ENCODE results near the gene CTSW. TPM values are rescaled to one million over a fixed set of nuclear protein-coding genes. Genes with fewer than 3 reads are reported as not detected.

CTSW gene
- total RNA-seq, 2 donors from 2014 or later: 0.39 to 1.1 TPM

GRCh38 chr11:65886826-65887722 lies 7.4 kb downstream of the CTSW start:
- Histone ChIP-seq H3K27me3 (no peaks in the 10 kb centered on the region), H3K36me3 (peaks cover 30% of the 10 kb centered on the region), H3K27ac (peak overlapping the region in 1 of 2 donors; percentile 100), H3K4me1 (peaks cover 0 to 54% of the 10 kb centered on the region in 2 donors), H3K9me3 (no peaks in the 10 kb centered on the region), H3K4me3 (peak overlapping the region; percentile 64 to 73)
- no peak for TF ChIP-seq CTCF (IDR thresholded peaks at IDR 0.05)
- DNase-seq (ENCODE audit: low spot score): no peak

- Histone ChIP-seq H3K27ac (peak overlapping the region; percentile 96 to 100), H3K36me3 (peaks cover 29% of the 10 kb centered on the region), H3K27me3 (no peaks in the 10 kb centered on the region), H3K4me1 (peaks cover 0 to 61% of the 10 kb centered on the region in 2 donors), H3K9me3 (no peaks in the 10 kb centered on the region), H3K4me3 (peak overlapping the region; percentile 64 to 73)
- TF ChIP-seq CTCF (IDR thresholded peaks at IDR 0.05): no peak
- DNase-seq (ENCODE audit: low spot score): no peak
These were observed 8.1 kb downstream of the CTSW start for GRCh38 chr11:65887723-65888162.

GRCh38 chr11:65888163-65888814 lies 8.7 kb downstream of the CTSW start, which contains the start of gene FIBP:
TSS of gene FIBP (minus strand) at chr11:65888471. CDS start at chr11:65888418, 53 bp downstream.
- Histone ChIP-seq H3K4me3 (peak within 1 kb of the TSS; percentile 64 to 73), H3K36me3 (peaks cover 24% of the 10 kb centered on the region), H3K9me3 (no peaks in the 10 kb centered on the region), H3K27ac (peak within 1 kb of the TSS; percentile 96 to 100), H3K4me1 (peaks cover 0 to 66% of the 10 kb centered on the region in 2 donors), H3K27me3 (no peaks in the 10 kb centered on the region)
- TF ChIP-seq CTCF (IDR thresholded peaks at IDR 0.05): peak; percentile 82 to 87
- DNase-seq (ENCODE audit: low spot score): peak; percentile 98

- Histone ChIP-seq H3K27ac (peak within 1 kb of the TSS; percentile 96 to 100), H3K27me3 (no peaks in the 10 kb centered on the region), H3K9me3 (no peaks in the 10 kb centered on the region), H3K4me3 (peak within 1 kb of the TSS; percentile 73 to 90), H3K36me3 (peaks cover 4% of the 10 kb centered on the region), H3K4me1 (peaks cover 0 to 70% of the 10 kb centered on the region in 2 donors)
- peak in 1 of 2 donors; percentile 29 for TF ChIP-seq CTCF (IDR thresholded peaks at IDR 0.05)
- DNase-seq (ENCODE audit: low spot score): peak; percentile 100
These were observed 10.9 kb downstream of the CTSW start, which contains the start of gene CCDC85B for GRCh38 chr11:65890324-65891218. TSS of gene CCDC85B (plus strand) at chr11:65890673. CDS start at chr11:65890784, 111 bp downstream.

Measured in right atrium auricular region (tissue), 2 donors.